Right renal pelvis (tissue), 4 donors: Measurements from ENCODE around the gene RGL3. TPM values are rescaled to one million over a fixed set of nuclear protein-coding genes. Genes with fewer than 3 reads are reported as not detected.
"Not testable (repeated sequence)": the region's sequence is repeated elsewhere in the genome, so short reads cannot be mapped to it uniquely, and the experiment has no call there.

Experiments used
- DNase-seq, 4 donors: peaks; one replicate each; pipeline ENCODE4 v3.0.0-alpha.2; 2013; ENCODE audit warnings: low read depth in 4 of 4, low spot score in 3 of 4, missing footprints in 1 of 4
- polyA plus RNA-seq, 4 donors: library from polyadenylated mRNA; unstranded; fragments of 120-200 nt; gene quantifications; one replicate each; pipeline ENCODE4 v1.2.1, GENCODE V29; 2013; ENCODE audit not compliant: insufficient read length in 4 of 4

The RGL3 gene
- polyA plus RNA-seq, 4 donors = 68.7 to 94.8 (median 75.5) TPM

- no peak for DNase-seq
Observed at GRCh38 chr19:11387162-11388034, 31.7 kb downstream of the RGL3 start.

- no peak for DNase-seq
Observed at GRCh38 chr19:11384778-11385129, 34.4 kb downstream of the RGL3 start.

GRCh38 chr19:11383706-11384048 is 35.4 kb downstream of the RGL3 start:
- DNase-seq = no peak

DNA sequence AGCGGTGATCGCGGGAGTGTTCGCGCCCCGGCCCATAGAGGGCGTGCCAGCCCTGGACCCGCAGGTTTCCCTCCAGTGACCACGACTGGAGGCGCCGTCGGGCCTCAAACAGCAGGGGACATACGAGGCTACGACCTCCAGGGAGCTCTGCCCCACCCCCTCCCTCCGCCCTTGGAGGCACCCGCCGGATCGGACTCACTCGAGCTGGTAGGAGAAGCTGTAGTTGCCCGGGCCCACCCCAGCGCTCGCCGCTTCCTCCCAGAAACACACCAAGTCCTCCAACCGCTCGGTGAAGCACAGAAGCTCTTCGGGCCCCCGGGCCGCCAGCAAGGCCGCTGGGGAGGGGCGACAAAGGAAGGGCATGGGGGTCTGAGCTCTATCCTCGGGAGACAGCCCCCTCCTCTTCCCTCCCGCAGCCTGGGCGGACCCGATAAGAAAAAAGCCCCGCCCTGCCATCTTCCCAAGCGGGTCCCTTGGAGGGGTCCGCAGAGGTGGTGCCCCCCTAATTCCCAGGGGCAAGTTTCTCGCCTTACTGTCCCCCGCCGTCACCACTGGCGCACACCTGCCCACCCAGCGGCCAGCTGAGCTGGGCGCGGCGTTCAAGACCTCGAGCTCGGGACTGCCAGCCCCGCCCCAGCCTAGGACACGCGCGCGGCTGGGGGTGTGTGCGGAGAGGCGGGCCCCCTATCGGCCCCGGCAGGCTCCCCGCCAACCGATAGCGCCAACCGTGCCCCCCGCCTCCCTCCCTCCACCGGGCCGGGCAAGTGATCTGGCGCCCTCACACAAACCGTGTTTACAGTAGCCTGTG is 36.0 kb downstream of the RGL3 start:
- no peak for DNase-seq

- DNase-seq = peak; percentile 87 to 95 (median 94)
Observed at GRCh38 chr19:11380653-11381537, 38.2 kb downstream of the RGL3 start.

DNA sequence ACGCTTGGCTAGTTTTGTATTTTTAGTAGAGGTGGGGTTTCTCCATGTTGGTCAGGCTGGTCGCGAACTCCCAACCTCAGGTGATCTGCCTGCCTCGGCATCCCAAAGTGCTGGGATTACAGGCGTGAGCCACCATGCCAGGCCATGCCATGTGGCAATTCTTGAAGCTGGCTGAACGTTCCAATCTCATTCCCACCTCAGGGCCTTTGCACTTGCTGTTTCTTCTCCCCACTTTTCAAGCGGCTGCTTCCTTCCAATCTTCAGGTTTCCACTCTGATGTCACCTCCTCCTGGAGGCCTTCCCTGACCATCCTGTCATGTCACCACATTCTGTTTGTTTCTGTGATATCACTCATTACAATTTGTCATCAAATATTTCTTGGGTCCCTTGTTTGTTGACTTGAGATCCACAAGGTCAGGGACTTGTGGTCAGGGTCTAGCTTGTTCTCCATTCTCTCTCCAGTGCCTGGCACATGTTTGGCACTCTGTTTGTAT is 39.2 kb downstream of the RGL3 start:
- DNase-seq = no peak

DNA sequence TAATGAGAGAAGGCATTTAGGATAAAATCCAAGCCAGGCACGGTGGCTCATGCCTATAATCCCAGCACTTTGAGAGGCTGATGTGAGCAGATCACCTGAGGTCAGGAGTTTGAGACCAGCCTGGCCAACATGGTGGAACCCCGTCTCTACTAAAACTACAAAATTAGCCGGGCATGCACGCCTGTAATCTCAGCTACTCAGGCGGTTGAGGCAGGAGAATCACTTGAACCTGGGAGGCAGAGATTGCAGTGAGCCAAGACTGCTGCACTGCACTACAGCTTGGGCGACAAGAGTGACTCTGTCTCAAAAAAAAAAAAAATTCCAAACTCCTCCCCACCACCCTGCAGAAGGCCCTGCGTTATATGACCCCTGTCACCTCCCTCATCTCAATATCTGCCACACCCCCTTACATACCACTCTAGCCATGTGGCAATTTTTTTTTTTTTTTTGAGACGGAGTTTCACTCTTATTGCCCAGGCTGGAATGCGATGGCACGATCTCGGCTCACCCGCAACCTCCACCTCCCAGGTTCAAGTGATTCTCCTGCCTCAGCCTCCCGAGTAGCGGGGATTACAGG is 39.8 kb downstream of the RGL3 start:
- not testable (repeated sequence) for DNase-seq

- DNase-seq = no peak
Observed at GRCh38 chr19:11378319-11379189, 40.6 kb downstream of the RGL3 start.

GRCh38 chr19:11377756-11378155 is 41.4 kb downstream of the RGL3 start:
- no peak for DNase-seq

GRCh38 chr19:11377237-11377636 is 41.9 kb downstream of the RGL3 start:
- DNase-seq = no peak

DNA sequence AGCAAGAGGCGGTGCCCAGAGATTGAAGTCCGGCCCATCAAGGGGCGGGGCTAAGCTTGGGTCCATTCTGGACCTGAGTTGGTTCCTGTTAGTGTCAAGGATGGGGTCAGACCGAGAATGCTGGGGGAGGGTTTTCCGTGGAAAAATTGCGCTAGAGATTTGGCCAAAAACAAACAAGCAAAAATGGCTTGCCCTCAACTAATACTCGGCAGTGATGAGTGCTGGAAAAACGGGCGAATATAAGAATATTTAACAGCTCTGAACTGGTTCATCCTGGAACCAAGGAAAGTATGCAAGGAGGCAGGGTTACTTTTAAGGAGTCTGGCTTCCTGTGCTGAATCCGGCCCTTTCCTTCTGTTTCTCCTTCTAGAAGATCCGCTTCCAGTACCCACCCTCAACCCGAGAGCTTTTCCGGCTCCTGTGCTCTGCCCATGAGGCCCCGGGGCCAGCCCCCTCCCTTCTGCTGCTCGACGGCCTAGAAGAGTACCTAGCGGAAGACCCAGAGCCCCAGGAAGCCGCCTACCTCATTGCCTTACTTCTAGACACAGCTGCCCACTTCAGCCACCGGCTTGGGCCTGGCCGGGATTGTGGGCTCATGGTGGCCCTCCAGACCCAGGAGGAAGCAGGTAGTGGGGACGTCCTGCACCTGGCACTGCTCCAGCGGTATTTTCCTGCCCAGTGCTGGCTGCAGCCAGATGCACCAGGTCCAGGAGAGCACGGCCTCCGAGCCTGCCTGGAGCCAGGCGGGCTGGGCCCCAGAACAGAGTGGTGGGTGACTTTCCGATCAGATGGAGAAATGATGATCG is 43.8 kb downstream of the RGL3 start:
- no peak for DNase-seq

DNA sequence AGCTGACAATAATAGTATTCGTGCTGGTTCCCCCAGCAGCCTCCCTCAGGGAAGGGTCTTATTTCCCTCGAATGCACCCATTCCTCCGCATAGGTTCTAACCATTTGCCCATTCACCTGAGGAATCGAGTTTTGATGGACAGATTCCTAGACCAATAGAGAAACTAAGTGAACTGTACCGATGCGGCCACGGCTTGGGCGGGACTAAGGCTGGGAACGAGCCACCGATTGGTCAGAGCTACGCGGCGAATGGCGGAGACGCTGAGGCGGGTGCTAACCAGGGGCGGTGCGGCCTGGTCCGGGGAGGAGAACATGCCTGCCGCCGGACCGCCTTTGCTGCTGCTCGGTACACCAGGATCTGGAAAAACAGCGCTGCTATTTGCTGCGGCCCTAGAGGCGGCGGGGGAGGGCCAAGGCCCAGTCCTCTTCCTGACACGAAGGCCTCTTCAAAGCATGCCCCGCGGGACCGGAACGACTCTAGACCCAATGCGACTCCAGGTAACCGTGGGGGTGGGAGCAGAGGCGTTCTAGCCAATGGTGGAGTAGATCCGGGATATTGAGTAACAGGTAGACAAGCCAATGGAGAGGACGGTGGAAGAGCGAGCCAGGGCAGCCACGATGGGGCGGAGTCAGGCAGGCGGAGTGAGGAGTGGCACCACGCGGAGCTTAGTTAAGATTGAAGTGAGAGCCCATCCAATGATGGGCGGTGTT is 44.5 kb downstream of the RGL3 start, which contains the start of gene SWSAP1:
Gene SWSAP1 (plus strand): TSS at position 234 of the 710 bp plus-strand sequence. CDS start 15 bp downstream, at position 249.
- peak; percentile 97 to 99 (median 98) for DNase-seq

DNA sequence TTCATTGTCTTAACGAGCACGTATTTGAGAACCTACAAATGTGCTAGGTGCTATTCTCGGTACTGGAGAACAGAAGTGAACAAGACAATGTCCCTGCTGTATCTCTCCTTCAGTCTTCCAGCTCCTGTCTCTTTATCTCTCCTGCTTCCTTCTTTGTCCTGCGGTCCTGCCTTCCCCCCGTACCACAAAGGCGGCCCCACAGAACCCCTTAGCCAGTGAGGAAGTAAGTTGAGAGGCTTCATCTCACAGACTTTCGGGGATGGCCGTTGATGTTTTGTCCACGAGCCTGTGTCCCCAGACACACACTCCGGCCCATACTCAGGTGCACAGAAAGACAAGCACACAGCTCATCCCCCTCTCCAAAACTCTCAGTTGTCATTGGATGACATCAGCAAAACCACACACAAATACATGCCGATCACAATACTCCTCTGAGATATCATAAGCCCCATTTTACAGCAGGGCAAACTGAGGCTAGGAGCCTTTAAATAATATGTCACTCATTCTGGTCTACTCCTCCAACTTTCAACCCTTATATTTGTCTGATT is 45.2 kb downstream of the RGL3 start:
- no peak for DNase-seq

DNA sequence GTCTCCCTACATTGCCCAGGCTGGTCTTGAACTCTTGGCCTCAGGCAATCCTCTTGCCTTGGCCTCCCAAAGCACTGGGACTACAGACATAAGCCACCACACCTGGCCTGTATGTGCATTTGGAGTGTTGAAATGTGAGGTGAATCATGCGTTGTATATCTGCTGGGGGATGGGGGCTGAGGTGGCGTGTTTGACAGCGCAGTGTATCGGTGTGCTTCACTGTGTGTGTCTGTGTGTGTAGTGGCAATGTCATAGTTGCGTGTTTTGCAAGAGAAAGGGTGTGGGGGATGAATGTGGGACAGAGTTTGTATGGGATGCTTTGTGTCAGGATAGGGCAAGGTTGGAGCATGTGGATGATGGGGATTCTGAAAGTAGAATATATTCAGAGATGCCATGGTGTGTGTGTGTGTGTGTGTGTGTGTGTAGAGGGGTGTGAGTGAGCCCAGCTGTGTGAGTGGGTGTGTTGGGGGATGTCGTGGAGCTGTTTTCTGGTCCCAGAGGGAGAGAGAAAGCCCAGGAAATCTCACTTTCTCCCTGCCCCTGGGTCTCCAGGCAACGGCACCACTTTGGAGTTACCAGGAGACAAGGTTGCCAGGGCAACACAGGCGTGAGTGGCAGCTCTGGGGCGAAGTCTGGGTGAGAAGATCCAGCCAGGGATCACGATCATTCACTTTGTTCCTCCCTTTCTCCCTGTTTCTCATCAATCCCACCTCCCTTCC is 45.8 kb downstream of the RGL3 start:
- DNase-seq = no peak

- DNase-seq = no peak
Observed at GRCh38 chr19:11370744-11371143, 48.4 kb downstream of the RGL3 start.

DNA sequence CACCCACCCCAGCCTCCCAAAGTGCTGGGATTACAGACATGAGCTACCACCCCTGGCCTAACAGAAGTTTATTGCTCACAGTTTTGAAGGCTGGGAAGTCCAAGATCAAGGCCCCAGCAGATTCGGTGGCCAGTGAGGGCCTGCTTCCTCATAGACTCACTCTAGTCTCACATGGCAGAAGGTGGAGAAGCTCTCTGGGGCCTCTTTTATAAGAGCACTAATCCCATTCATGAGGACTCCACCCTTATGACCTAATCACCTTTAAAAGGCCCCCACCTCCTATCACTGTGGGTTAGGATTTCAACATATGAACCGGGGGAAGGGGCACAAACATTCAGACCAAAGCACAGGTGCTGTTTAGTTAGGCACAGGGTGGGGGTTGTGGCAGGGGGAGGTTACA is 51.6 kb downstream of the RGL3 start:
- no peak for DNase-seq

DNA sequence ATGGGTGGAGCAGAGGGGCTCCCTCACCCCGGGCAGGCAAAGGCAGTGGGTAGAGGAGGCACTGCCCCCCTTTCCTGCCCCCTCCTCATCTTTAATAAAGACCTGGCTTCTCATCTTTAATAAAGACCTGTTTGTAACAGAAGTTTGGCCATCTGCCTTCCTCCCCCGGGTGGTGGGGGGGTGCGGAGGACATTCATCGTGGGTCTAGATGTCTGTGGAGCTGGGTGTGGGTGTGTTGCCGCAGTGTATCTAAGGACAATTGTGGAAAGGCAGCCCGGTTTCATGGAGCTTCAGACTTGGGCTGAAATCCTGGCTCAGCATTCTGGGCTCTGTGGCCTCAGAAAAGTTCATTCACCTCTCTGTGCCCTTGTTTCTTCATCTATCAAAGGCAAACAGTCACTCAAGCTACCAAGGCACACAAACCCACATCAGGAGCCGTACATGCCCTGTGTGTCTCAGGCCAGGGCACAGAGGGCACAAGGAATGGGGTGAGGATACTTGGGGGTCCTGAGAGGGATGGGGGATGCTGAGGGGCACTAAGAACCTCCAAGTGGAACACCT is 53.5 kb downstream of the RGL3 start:
- DNase-seq = no peak
